IMR-90 (cell line): ENCODE data around the gene HDAC3. TPM values are rescaled to one million over a fixed set of nuclear protein-coding genes. Genes with fewer than 3 reads are reported as not detected.

Experiments
- ATAC-seq: fragments of 200-7000 bp; cut with Tn5 transposase; 2 replicates; pipeline ENCODE4 v1.9.1; 2020; ENCODE audit warnings: low read depth, mild to moderate bottlenecking, moderate library complexity
- BruUV-seq: library from RNA; stranded (reverse); fragments of 400-500 nt; replicated peaks from 2 replicates; lab custom pipeline; 2021; lab: Mats Ljungman, UMichigan
- CTCF ChIA-PET: fragments of 300-600 bp; formaldehyde crosslinking; extraction: SDS; loops from one replicate; lab custom pipeline; 2021; ENCODE audit warnings: antibody characterized with exemption; lab: Yijun Ruan, JAX
- POLR2A ChIA-PET: fragments of 300-600 bp; sonication (Branson Sonifier 250); formaldehyde crosslinking; loops from one replicate; lab custom pipeline; 2022; ENCODE audit warnings: antibody characterized with exemption; ENCODE audit not compliant: unreplicated experiment; lab: Charles Lee
- DNase-seq: peaks from one replicate; pipeline ENCODE4 v3.0.0; 2013
- H2AFZ ChIP-seq: replicated peaks from 2 replicates; pipeline ENCODE3; 2013; ENCODE audit warnings: low read length, mild to moderate bottlenecking; ENCODE audit not compliant: poor library complexity
- H2AK5ac ChIP-seq: 2 replicates; pipeline ENCODE4 v1.6.1; 2013; ENCODE audit warnings: low read depth, low read length, inconsistent platforms
- H2AK9ac ChIP-seq: replicated peaks from 2 replicates; pipeline ENCODE3; 2013; ENCODE audit warnings: mild to moderate bottlenecking, low read depth, low read length, moderate library complexity; ENCODE audit not compliant: poor library complexity
- H2BK120ac ChIP-seq: 2 replicates; pipeline ENCODE4 v1.6.1; 2013; ENCODE audit warnings: low read depth, low read length, inconsistent platforms
- H2BK15ac ChIP-seq: 3 replicates; pipeline ENCODE4 v1.6.1; 2013; ENCODE audit warnings: low read depth, low read length, inconsistent platforms
- H2BK20ac ChIP-seq: 2 replicates; pipeline ENCODE4 v1.6.1; 2013; ENCODE audit warnings: low read depth, mild to moderate bottlenecking, inconsistent platforms, low read length, moderate library complexity
- H2BK5ac ChIP-seq: 2 replicates; pipeline ENCODE4 v1.6.1; 2013; ENCODE audit warnings: mild to moderate bottlenecking, low read depth, low read length, inconsistent platforms; ENCODE audit not compliant: poor library complexity, severe bottlenecking
- H3K14ac ChIP-seq: replicated peaks from 2 replicates; pipeline ENCODE4 v1.6.1; 2013; ENCODE audit warnings: low read depth, low read length, inconsistent platforms
- H3K18ac ChIP-seq: 2 replicates; pipeline ENCODE4 v1.6.1; 2013; ENCODE audit warnings: low read depth, low read length, control low read depth
- H3K23ac ChIP-seq: 2 replicates; pipeline ENCODE4 v1.6.1; 2013; ENCODE audit warnings: low read depth, low read length, inconsistent platforms
- H3K27ac ChIP-seq: 2 replicates; pipeline ENCODE4 v1.5.1; 2013; ENCODE audit warnings: mild to moderate bottlenecking, control low read depth, low read length; ENCODE audit not compliant: insufficient read depth
- H3K27me3 ChIP-seq: 2 replicates; pipeline ENCODE4 v1.6.1; 2013; ENCODE audit warnings: low read length; ENCODE audit not compliant: control insufficient read depth, insufficient read depth
- H3K36me3 ChIP-seq: 2 replicates; pipeline ENCODE4 v1.6.1; 2013; ENCODE audit warnings: low read length, mixed read lengths; ENCODE audit not compliant: control insufficient read depth, insufficient read depth
- H3K4ac ChIP-seq: 2 replicates; pipeline ENCODE4 v1.6.1; 2013; ENCODE audit warnings: low read depth, low read length, inconsistent platforms
- H3K4me1 ChIP-seq: 2 replicates; pipeline ENCODE4 v1.6.1; 2013; ENCODE audit warnings: low read length, mixed read lengths; ENCODE audit not compliant: control insufficient read depth, insufficient read depth
- H3K4me2 ChIP-seq: 2 replicates; pipeline ENCODE4 v1.6.1; 2013; ENCODE audit warnings: low read depth, mild to moderate bottlenecking, control low read depth, low read length, moderate library complexity
- H3K4me3 ChIP-seq: 2 replicates; pipeline ENCODE4 v1.5.1; 2013; ENCODE audit warnings: low read depth, mild to moderate bottlenecking, control low read depth, low read length, moderate library complexity; ENCODE audit not compliant: insufficient read depth
- H3K56ac ChIP-seq: 2 replicates; pipeline ENCODE4 v1.6.1; 2013; ENCODE audit warnings: low read length, inconsistent platforms; ENCODE audit not compliant: insufficient read depth; ENCODE audit errors: extremely low read depth
- H3K79me1 ChIP-seq, 2 experiments: 2 replicates each; pipeline ENCODE4 v1.6.1; 2013; ENCODE audit warnings: low read length in 2 of 2, inconsistent platforms in 1 of 2, low read depth in 1 of 2
- H3K9ac ChIP-seq: 2 replicates; pipeline ENCODE4 v1.6.1; 2013; ENCODE audit warnings: low read depth, low read length, control low read depth
- H3K9me1 ChIP-seq: 2 replicates; pipeline ENCODE4 v1.6.1; 2013; ENCODE audit warnings: low read length, inconsistent platforms; ENCODE audit not compliant: insufficient read depth
- H3K9me3 ChIP-seq: 2 replicates; pipeline ENCODE4 v1.6.1; 2013; ENCODE audit warnings: low read length; ENCODE audit not compliant: control insufficient read depth, insufficient read depth
- H4K20me1 ChIP-seq: 2 replicates; pipeline ENCODE4 v1.6.1; 2013; ENCODE audit warnings: low read length, inconsistent platforms; ENCODE audit not compliant: insufficient read depth
- H4K5ac ChIP-seq: 2 replicates; pipeline ENCODE4 v1.6.1; 2013; ENCODE audit warnings: mild to moderate bottlenecking, low read depth, low read length, control low read depth
- H4K8ac ChIP-seq, 2 experiments: 2 replicates each; pipeline ENCODE4 v1.6.1; 2013; ENCODE audit warnings: low read depth in 2 of 2, low read length in 2 of 2, control low read depth in 1 of 2, inconsistent platforms in 1 of 2
- H4K91ac ChIP-seq: 2 replicates; pipeline ENCODE4 v1.6.1; 2013; ENCODE audit warnings: low read depth, low read length, inconsistent platforms; ENCODE audit not compliant: insufficient read depth
- BHLHE40 ChIP-seq: fragments of 150-350 bp; IDR thresholded peaks from 2 replicates; pipeline ENCODE4 v1.6.1; 2016; ENCODE audit warnings: mild to moderate bottlenecking, low read depth, low read length
- CEBPB ChIP-seq: IDR thresholded peaks from 2 replicates; pipeline ENCODE4 v1.6.1; 2012; ENCODE audit warnings: low read depth, low read length, improper control_type of control experiment
- CHD1 ChIP-seq: IDR thresholded peaks from 2 replicates; pipeline ENCODE4 v1.6.1; 2012; ENCODE audit warnings: low read depth, low read length, improper control_type of control experiment
- NFE2L2 ChIP-seq: fragments of 150-350 bp; IDR thresholded peaks from 2 replicates; pipeline ENCODE4 v1.6.1; 2016; ENCODE audit warnings: low read depth, mild to moderate bottlenecking, low read length
- RCOR1 ChIP-seq: IDR thresholded peaks from 2 replicates; pipeline ENCODE4 v1.6.1; 2012; ENCODE audit warnings: mild to moderate bottlenecking, low read length, improper control_type of control experiment; ENCODE audit not compliant: insufficient replicate concordance
- RFX5 ChIP-seq: IDR thresholded peaks from 2 replicates; pipeline ENCODE4 v1.8.0; 2012; ENCODE audit warnings: low read depth, mild to moderate bottlenecking, low read length, moderate library complexity
- SMC3 ChIP-seq: fragments of 150-350 bp; IDR thresholded peaks from 2 replicates; pipeline ENCODE4 v1.6.1; 2016; ENCODE audit warnings: low read depth, mild to moderate bottlenecking, antibody characterized with exemption, low read length, moderate library complexity
- WGBS, 2 experiments: methylation state at CpG; one replicate each; pipeline versions ENCODE4 v1.1.5 to v1.1.7; 2013; ENCODE audit warnings: missing lambda C conversion rate in 2 of 2; ENCODE audit not compliant: insufficient read length in 1 of 2; ENCODE audit errors: extremely low coverage in 2 of 2; 5-methylcytosine and 5-hydroxymethylcytosine counted together
- dilution Hi-C: fragments of 300-500 bp; cut with HindIII; formaldehyde crosslinking; loops from one replicate; pipeline ENCODE4 v1.14.3; 2018; ENCODE audit warnings: low sequenced_read_pairs; ENCODE audit not compliant: unreplicated experiment
- in situ Hi-C: fragments of 300-500 bp; cut with MboI; formaldehyde crosslinking; loops from 3 replicates; pipeline ENCODE4 v1.14.3; 2019; ENCODE audit warnings: low sequenced_read_pairs, inconsistent platforms, mixed read lengths
- intact Hi-C: fragments of 100-400 bp; cut with micrococcal nuclease; formaldehyde crosslinking; loops from 2 replicates; pipeline ENCODE4 v1.10.0; 2022
- polyA plus RNA-seq, 3 experiments: library from polyadenylated mRNA; depleted of rRNA; stranded (reverse); fragments of >200 nt; gene quantifications; 2 replicates each; pipeline ENCODE4 v1.2.3, GENCODE V29; 2012; ENCODE audit warnings: low replicate concordance in 1 of 3
- total RNA-seq: library from RNA; depleted of rRNA; stranded (reverse); fragments of >200 nt; gene quantifications from 2 replicates; pipeline ENCODE4 v1.2.3, GENCODE V29; 2012
- TF ChIP-seq, protein P1 (sequence below): fragments of 150-350 bp; IDR thresholded peaks from 2 replicates; pipeline ENCODE4 v1.6.1; 2017; ENCODE audit warnings: mild to moderate bottlenecking, antibody characterized with exemption, low read length, low read depth
- TF ChIP-seq, protein P2 (sequence below): fragments of 150-350 bp; IDR thresholded peaks from 2 replicates; pipeline ENCODE4 v1.6.1; 2016; ENCODE audit warnings: low read depth, mild to moderate bottlenecking, low read length, moderate library complexity, borderline replicate concordance

HDAC3 gene
- total and polyA plus RNA-seq, 2 of the 4 experiments (the other 2 are of a cell fraction) = 84.2 to 89.7 TPM

DNA sequence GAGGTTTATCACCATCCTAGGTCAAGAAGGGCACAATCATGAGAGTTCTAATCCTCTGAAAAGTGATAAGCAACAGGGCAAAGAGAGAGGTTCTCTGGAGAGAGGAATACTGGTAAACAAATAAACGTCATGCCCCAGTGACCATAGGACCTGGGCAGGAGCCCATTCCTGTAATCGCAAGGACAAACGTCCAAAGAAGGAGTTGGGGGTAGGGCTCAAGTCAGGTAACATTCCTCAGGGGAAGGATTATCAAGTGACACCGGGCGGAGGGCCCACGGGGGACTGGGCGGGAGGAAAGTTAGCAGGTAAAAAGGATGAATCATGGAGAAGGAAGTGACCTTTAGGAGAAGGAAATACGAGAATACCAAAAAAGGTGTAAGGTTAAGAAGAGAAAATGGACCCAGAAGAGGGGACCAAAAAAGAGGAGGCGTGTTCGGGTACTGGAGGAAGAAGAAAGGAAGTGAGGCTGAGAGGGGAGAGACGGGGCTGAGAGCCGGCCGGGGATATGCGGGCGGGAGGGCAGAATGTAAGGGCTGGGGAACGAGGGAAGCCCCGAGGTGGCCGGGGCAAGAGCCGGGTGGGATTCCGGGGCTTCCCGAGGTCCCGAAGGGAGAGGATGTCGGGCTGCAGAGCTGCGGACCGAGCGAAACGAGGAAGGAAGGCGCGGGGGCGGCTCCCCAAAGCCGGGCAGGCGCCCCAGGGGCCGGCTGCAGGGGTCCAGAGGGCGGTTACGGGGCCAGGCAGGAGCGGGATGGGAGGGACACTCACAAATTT is 18.4 kb downstream of the HDAC3 start:
- dilution Hi-C loops = no loop called here
- H2AFZ ChIP-seq = peak overlapping the region; percentile 87
- intact Hi-C loops = loop anchor here (2.0 kb wide), 1 partner anchor 13 kb away; no protein-coding TSS in a partner anchor
- H3K14ac ChIP-seq = peak overlapping the region; percentile 54
- H4K5ac ChIP-seq = peak overlapping the region; percentile 32; the same call in 1 of the 2 replicates
- no peak overlapping the region for H2BK5ac ChIP-seq
- H4K8ac ChIP-seq = peak overlapping the region in 1 of 2 experiments; percentile 14; a peak in 2 of 4 replicates
- H3K9ac ChIP-seq = peak overlapping the region; percentile 74
- peaks cover 3% of the 10 kb centered on the region; the same call in 1 of the 2 replicates for H4K20me1 ChIP-seq
- POLR2A ChIA-PET = interaction anchor here (1.2 kb wide), 1 partner anchor 33 kb away, joined by 6 read pairs; the partner anchor contains the start of gene FCHSD1
- 0 out of 2 replicates have a peak overlapping the region, but pooled peaks have one; percentile 11 for H3K18ac ChIP-seq
- no peak overlapping the region for H2BK20ac ChIP-seq
- peak overlapping the region; percentile 99 for H3K4me2 ChIP-seq
- TF ChIP-seq SMC3 = no peak
- no peak for TF ChIP-seq BHLHE40
- no peak for TF ChIP-seq CHD1
- TF ChIP-seq, protein P1, sequence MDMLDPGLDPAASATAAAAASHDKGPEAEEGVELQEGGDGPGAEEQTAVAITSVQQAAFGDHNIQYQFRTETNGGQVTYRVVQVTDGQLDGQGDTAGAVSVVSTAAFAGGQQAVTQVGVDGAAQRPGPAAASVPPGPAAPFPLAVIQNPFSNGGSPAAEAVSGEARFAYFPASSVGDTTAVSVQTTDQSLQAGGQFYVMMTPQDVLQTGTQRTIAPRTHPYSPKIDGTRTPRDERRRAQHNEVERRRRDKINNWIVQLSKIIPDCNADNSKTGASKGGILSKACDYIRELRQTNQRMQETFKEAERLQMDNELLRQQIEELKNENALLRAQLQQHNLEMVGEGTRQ = no peak
- TF ChIP-seq NFE2L2 = no peak
- TF ChIP-seq RFX5 = no peak
- no peak for TF ChIP-seq RCOR1
- TF ChIP-seq CEBPB = no peak
- TF ChIP-seq, protein P2, sequence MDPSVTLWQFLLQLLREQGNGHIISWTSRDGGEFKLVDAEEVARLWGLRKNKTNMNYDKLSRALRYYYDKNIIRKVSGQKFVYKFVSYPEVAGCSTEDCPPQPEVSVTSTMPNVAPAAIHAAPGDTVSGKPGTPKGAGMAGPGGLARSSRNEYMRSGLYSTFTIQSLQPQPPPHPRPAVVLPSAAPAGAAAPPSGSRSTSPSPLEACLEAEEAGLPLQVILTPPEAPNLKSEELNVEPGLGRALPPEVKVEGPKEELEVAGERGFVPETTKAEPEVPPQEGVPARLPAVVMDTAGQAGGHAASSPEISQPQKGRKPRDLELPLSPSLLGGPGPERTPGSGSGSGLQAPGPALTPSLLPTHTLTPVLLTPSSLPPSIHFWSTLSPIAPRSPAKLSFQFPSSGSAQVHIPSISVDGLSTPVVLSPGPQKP = no peak
- peaks cover 2% of the 10 kb centered on the region; the same call in 1 of the 2 replicates for H3K9me1 ChIP-seq
- H3K36me3 ChIP-seq = peaks cover 16% of the 10 kb centered on the region
- no peak overlapping the region; the same call in 1 of the 2 replicates for H4K91ac ChIP-seq
- H3K56ac ChIP-seq = peak overlapping the region; percentile 59; the same call in 1 of the 2 replicates
- H3K4me3 ChIP-seq = peak overlapping the region; percentile 55
- H3K9me3 ChIP-seq = no peaks in the 10 kb centered on the region
- ATAC-seq = peak; percentile 27
- H3K27ac ChIP-seq = peak overlapping the region; percentile 41
- H3K23ac ChIP-seq = peak overlapping the region; percentile 67
- WGBS, 2 experiments = 0% methylated on average over 1 of the region's 36 CpGs; no CpG with 5 or more reads in 1 of the 2 experiments
- no peak overlapping the region; the same call in 1 of the 2 replicates for H2AK5ac ChIP-seq
- H2BK120ac ChIP-seq = no peak overlapping the region
- peak; percentile 13 for DNase-seq
- no TSS peak for BruUV-seq
- H2AK9ac ChIP-seq = peak overlapping the region; percentile 71
- H3K79me1 ChIP-seq = peaks cover 14 to 33% of the 10 kb centered on the region in 2 experiments
- H3K4ac ChIP-seq = peak overlapping the region; percentile 48; the same call in 1 of the 2 replicates
- CTCF ChIA-PET = interaction anchor here (0.6 to 6.7 kb wide), 11 partner anchors 10 to 73 kb away, joined by 3 to 94 read pairs (median 6); partner anchors contain the start of genes HDAC3 and RELL2
- 0 out of 2 replicates have a peak, but pooled peaks cover 3% of the 10 kb centered on the region for H3K4me1 ChIP-seq
- in situ Hi-C loops = no loop called here
- no peak overlapping the region for H2BK15ac ChIP-seq
- no peaks in the 10 kb centered on the region for H3K27me3 ChIP-seq
